Cardiac fibroblast (primary cell): ENCODE results near the gene AGBL4.
A peak's percentile ranks its signal among the peaks of the same experiment; 100 is the strongest.

ENCODE experiments used
- DNase-seq, 2 donors: peaks; one replicate each; pipeline versions ENCODE4 v3.0.0 to v3.0.0-alpha.2; 2010; ENCODE audit warnings: low read depth in 2 of 2
- H3K4me3 ChIP-seq, 2 donors: replicated peaks in 1 of 2; 1 replicate in 1 of 2; 2 replicates in 1 of 2; pipeline ENCODE4 v1.5.1; 2011; ENCODE audit warnings: low read depth in 2 of 2, low read length in 2 of 2, mild to moderate bottlenecking in 2 of 2, moderate library complexity in 1 of 2
- CTCF ChIP-seq: IDR thresholded peaks from one replicate; pipeline ENCODE4 v1.5.1; 2011; ENCODE audit warnings: low read depth, mild to moderate bottlenecking, low read length, inconsistent platforms

Gene AGBL4

GRCh38 chr1:49125746-49126145 is 898.0 kb downstream of the AGBL4 start:
- no peak for DNase-seq
- no peak for TF ChIP-seq CTCF
- H3K4me3 ChIP-seq = no peak overlapping the region

- no peak for TF ChIP-seq CTCF
- no peak for DNase-seq
- no peak overlapping the region for H3K4me3 ChIP-seq
Observed at GRCh38 chr1:49111931-49112330, 911.8 kb downstream of the AGBL4 start.

GRCh38 chr1:49106445-49106844 is 917.3 kb downstream of the AGBL4 start:
- no peak for DNase-seq
- no peak for TF ChIP-seq CTCF

GRCh38 chr1:49104575-49104974 is 919.2 kb downstream of the AGBL4 start:
- H3K4me3 ChIP-seq = no peak overlapping the region
- no peak for TF ChIP-seq CTCF
- no peak for DNase-seq

More at GRCh38 chr1:49106445-49106844, 917.3 kb downstream of the AGBL4 start:
- H3K4me3 ChIP-seq = no peak overlapping the region

GRCh38 chr1:49102752-49103151 is 921.0 kb downstream of the AGBL4 start:
- peak; percentile 9 to 55 for DNase-seq
- no peak for TF ChIP-seq CTCF
- no peak overlapping the region for H3K4me3 ChIP-seq

GRCh38 chr1:49098866-49099265 is 924.9 kb downstream of the AGBL4 start:
- no peak for DNase-seq
- no peak overlapping the region for H3K4me3 ChIP-seq

More at GRCh38 chr1:49098866-49099265, 924.9 kb downstream of the AGBL4 start:
- TF ChIP-seq CTCF = no peak
